Activated naive CD8-positive, alpha-beta T cell (primary cell): Measurements from ENCODE around the gene ASS1.

ENCODE experiments used
- H3K27ac Mint-ChIP-seq: one replicate; pipeline ENCODE4 v1.8.0; 2021; ENCODE audit warnings: mixed read lengths
- H3K27me3 Mint-ChIP-seq: one replicate; pipeline ENCODE4 v1.8.0; 2021; ENCODE audit warnings: mixed read lengths
- H3K36me3 Mint-ChIP-seq: one replicate; pipeline ENCODE4 v1.8.0; 2021; ENCODE audit warnings: mixed read lengths
- H3K4me1 Mint-ChIP-seq: one replicate; pipeline ENCODE4 v1.8.0; 2021; ENCODE audit warnings: low read depth, mixed read lengths
- H3K4me3 Mint-ChIP-seq: one replicate; pipeline ENCODE4 v1.8.0; 2021; ENCODE audit warnings: mild to moderate bottlenecking, mixed read lengths
- H3K9me3 Mint-ChIP-seq: one replicate; pipeline ENCODE4 v1.8.0; 2021; ENCODE audit warnings: low read depth, mixed read lengths

Gene ASS1

GRCh38 chr9:130451509-130452388, 7.0 kb downstream of the ASS1 start:
- H3K9me3 Mint-ChIP-seq = no peaks in the 10 kb centered on the region
- H3K27me3 Mint-ChIP-seq = peaks cover 8% of the 10 kb centered on the region
- no peaks in the 10 kb centered on the region for H3K36me3 Mint-ChIP-seq
- H3K4me3 Mint-ChIP-seq = no peak overlapping the region
- H3K27ac Mint-ChIP-seq = no peak overlapping the region
- no peaks in the 10 kb centered on the region for H3K4me1 Mint-ChIP-seq

GRCh38 chr9:130452835-130453234, 8.1 kb downstream of the ASS1 start:
- Mint-ChIP-seq H3K4me1 (no peaks in the 10 kb centered on the region), H3K36me3 (no peaks in the 10 kb centered on the region), H3K9me3 (no peaks in the 10 kb centered on the region), H3K27me3 (peaks cover 6% of the 10 kb centered on the region), H3K27ac (no peak overlapping the region), H3K4me3 (no peak overlapping the region)

GRCh38 chr9:130453487-130453886, 8.7 kb downstream of the ASS1 start:
- H3K27ac Mint-ChIP-seq = no peak overlapping the region
- no peaks in the 10 kb centered on the region for H3K36me3 Mint-ChIP-seq
- no peaks in the 10 kb centered on the region for H3K9me3 Mint-ChIP-seq
- H3K4me1 Mint-ChIP-seq = no peaks in the 10 kb centered on the region
- H3K4me3 Mint-ChIP-seq = no peak overlapping the region
- peaks cover 2% of the 10 kb centered on the region for H3K27me3 Mint-ChIP-seq

GRCh38 chr9:130454096-130454811, 9.5 kb downstream of the ASS1 start:
- Mint-ChIP-seq H3K9me3 (no peaks in the 10 kb centered on the region), H3K4me1 (no peaks in the 10 kb centered on the region), H3K36me3 (no peaks in the 10 kb centered on the region), H3K4me3 (no peak overlapping the region), H3K27ac (no peak overlapping the region), H3K27me3 (peaks cover 2% of the 10 kb centered on the region)

- no peaks in the 10 kb centered on the region for H3K36me3 Mint-ChIP-seq
- H3K27ac Mint-ChIP-seq = no peak overlapping the region
- H3K27me3 Mint-ChIP-seq = peaks cover 2% of the 10 kb centered on the region
- no peaks in the 10 kb centered on the region for H3K4me1 Mint-ChIP-seq
- H3K4me3 Mint-ChIP-seq = no peak overlapping the region
- H3K9me3 Mint-ChIP-seq = no peaks in the 10 kb centered on the region
Measured at GRCh38 chr9:130454812-130455325, 10.1 kb downstream of the ASS1 start.

- no peaks in the 10 kb centered on the region for H3K4me1 Mint-ChIP-seq
- H3K27me3 Mint-ChIP-seq = peaks cover 6% of the 10 kb centered on the region
- no peaks in the 10 kb centered on the region for H3K9me3 Mint-ChIP-seq
- no peak overlapping the region for H3K4me3 Mint-ChIP-seq
- H3K36me3 Mint-ChIP-seq = no peaks in the 10 kb centered on the region
- H3K27ac Mint-ChIP-seq = no peak overlapping the region
Measured at GRCh38 chr9:130458027-130458803, 13.5 kb downstream of the ASS1 start.

- Mint-ChIP-seq H3K36me3 (no peaks in the 10 kb centered on the region), H3K4me3 (no peak overlapping the region)
Measured at GRCh38 chr9:130458804-130459067, 14.0 kb downstream of the ASS1 start.

GRCh38 chr9:130459151-130459550, 14.4 kb downstream of the ASS1 start:
- Mint-ChIP-seq H3K27ac (no peak overlapping the region), H3K9me3 (no peaks in the 10 kb centered on the region), H3K27me3 (peaks cover 6% of the 10 kb centered on the region), H3K36me3 (no peaks in the 10 kb centered on the region), H3K4me1 (no peaks in the 10 kb centered on the region), H3K4me3 (no peak overlapping the region)

More at GRCh38 chr9:130458804-130459067, 14.0 kb downstream of the ASS1 start:
- Mint-ChIP-seq H3K27ac (no peak overlapping the region), H3K27me3 (peaks cover 6% of the 10 kb centered on the region), H3K4me1 (no peaks in the 10 kb centered on the region), H3K9me3 (no peaks in the 10 kb centered on the region)

GRCh38 chr9:130459941-130460669, 15.3 kb downstream of the ASS1 start:
- no peaks in the 10 kb centered on the region for H3K9me3 Mint-ChIP-seq
- H3K27ac Mint-ChIP-seq = no peak overlapping the region
- no peaks in the 10 kb centered on the region for H3K36me3 Mint-ChIP-seq
- no peaks in the 10 kb centered on the region for H3K4me1 Mint-ChIP-seq
- no peak overlapping the region for H3K4me3 Mint-ChIP-seq
- H3K27me3 Mint-ChIP-seq = peaks cover 8% of the 10 kb centered on the region

GRCh38 chr9:130461218-130461630, 16.5 kb downstream of the ASS1 start:
- H3K36me3 Mint-ChIP-seq = no peaks in the 10 kb centered on the region
- no peaks in the 10 kb centered on the region for H3K4me1 Mint-ChIP-seq
- H3K4me3 Mint-ChIP-seq = no peak overlapping the region
- no peak overlapping the region for H3K27ac Mint-ChIP-seq
- no peaks in the 10 kb centered on the region for H3K9me3 Mint-ChIP-seq
- peaks cover 8% of the 10 kb centered on the region for H3K27me3 Mint-ChIP-seq

GRCh38 chr9:130461731-130462130, 17.0 kb downstream of the ASS1 start:
- Mint-ChIP-seq H3K27me3 (peaks cover 8% of the 10 kb centered on the region), H3K27ac (no peak overlapping the region), H3K36me3 (no peaks in the 10 kb centered on the region), H3K4me1 (no peaks in the 10 kb centered on the region), H3K4me3 (no peak overlapping the region), H3K9me3 (no peaks in the 10 kb centered on the region)

- H3K36me3 Mint-ChIP-seq = no peaks in the 10 kb centered on the region
Measured at GRCh38 chr9:130462685-130463540, 18.2 kb downstream of the ASS1 start.

GRCh38 chr9:130463763-130464745, 19.3 kb downstream of the ASS1 start:
- Mint-ChIP-seq H3K27me3 (peaks cover 15% of the 10 kb centered on the region), H3K27ac (no peak overlapping the region), H3K9me3 (no peaks in the 10 kb centered on the region), H3K4me3 (no peak overlapping the region), H3K36me3 (no peaks in the 10 kb centered on the region), H3K4me1 (no peaks in the 10 kb centered on the region)

More at GRCh38 chr9:130462685-130463540, 18.2 kb downstream of the ASS1 start:
- Mint-ChIP-seq H3K27ac (no peak overlapping the region), H3K4me3 (no peak overlapping the region), H3K27me3 (peaks cover 12% of the 10 kb centered on the region), H3K4me1 (no peaks in the 10 kb centered on the region), H3K9me3 (no peaks in the 10 kb centered on the region)
